Measurements from ENCODE around the gene TMX3. TPM values are rescaled to one million over a fixed set of nuclear protein-coding genes. Genes with fewer than 3 reads are reported as not detected.

TMX3 gene
- total RNA-seq, 2 donors from 2014 or later: 17.5 to 25.9 TPM

- Histone ChIP-seq H3K4me3 (no peak overlapping the region), H3K9me3 (no peaks in the 10 kb centered on the region), H3K27me3 (no peaks in the 10 kb centered on the region), H3K4me1 (no peaks in the 10 kb centered on the region), H3K36me3 (replicated peaks in 1 of 2; ENCODE audit: insufficient read depth in 1 of 2, low read depth in 2 of 2) (no peaks in the 10 kb centered on the region), H3K27ac (no peak overlapping the region)
- intact Hi-C loops (cut with DNase I): no loop called here
- DNase-seq (no peak), ATAC-seq (no peak)
- 86 to 89% methylated on average over 3 to 4 of the region's 4 CpGs for WGBS, 2 donors
- TF ChIP-seq, protein P1, sequence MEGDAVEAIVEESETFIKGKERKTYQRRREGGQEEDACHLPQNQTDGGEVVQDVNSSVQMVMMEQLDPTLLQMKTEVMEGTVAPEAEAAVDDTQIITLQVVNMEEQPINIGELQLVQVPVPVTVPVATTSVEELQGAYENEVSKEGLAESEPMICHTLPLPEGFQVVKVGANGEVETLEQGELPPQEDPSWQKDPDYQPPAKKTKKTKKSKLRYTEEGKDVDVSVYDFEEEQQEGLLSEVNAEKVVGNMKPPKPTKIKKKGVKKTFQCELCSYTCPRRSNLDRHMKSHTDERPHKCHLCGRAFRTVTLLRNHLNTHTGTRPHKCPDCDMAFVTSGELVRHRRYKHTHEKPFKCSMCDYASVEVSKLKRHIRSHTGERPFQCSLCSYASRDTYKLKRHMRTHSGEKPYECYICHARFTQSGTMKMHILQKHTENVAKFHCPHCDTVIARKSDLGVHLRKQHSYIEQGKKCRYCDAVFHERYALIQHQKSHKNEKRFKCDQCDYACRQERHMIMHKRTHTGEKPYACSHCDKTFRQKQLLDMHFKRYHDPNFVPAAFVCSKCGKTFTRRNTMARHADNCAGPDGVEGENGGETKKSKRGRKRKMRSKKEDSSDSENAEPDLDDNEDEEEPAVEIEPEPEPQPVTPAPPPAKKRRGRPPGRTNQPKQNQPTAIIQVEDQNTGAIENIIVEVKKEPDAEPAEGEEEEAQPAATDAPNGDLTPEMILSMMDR (IDR thresholded peaks at IDR 0.05): no peak
- TF ChIP-seq POLR2A (IDR thresholded peaks at IDR 0.05): no peak
These were observed 9.1 kb upstream of the TMX3 start for GRCh38 chr18:68724021-68724420.

GRCh38 chr18:68723539-68723938 lies 8.6 kb upstream of the TMX3 start:
- WGBS, 2 donors: 86 to 91% methylated on average over 3 of the region's 3 CpGs
- Histone ChIP-seq H3K4me3 (no peak overlapping the region), H3K9me3 (no peaks in the 10 kb centered on the region), H3K36me3 (replicated peaks in 1 of 2; ENCODE audit: insufficient read depth in 1 of 2, low read depth in 2 of 2) (no peaks in the 10 kb centered on the region), H3K27me3 (no peaks in the 10 kb centered on the region), H3K27ac (no peak overlapping the region), H3K4me1 (no peaks in the 10 kb centered on the region)
- DNase-seq (no peak), ATAC-seq (no peak)
- TF ChIP-seq, protein P1 (IDR thresholded peaks at IDR 0.05): no peak
- no peak for TF ChIP-seq POLR2A (IDR thresholded peaks at IDR 0.05)
- intact Hi-C loops (cut with DNase I): no loop called here

- intact Hi-C loops (cut with DNase I): no loop called here
- Histone ChIP-seq H3K27ac (no peak overlapping the region), H3K27me3 (no peaks in the 10 kb centered on the region), H3K4me3 (no peak overlapping the region), H3K4me1 (no peaks in the 10 kb centered on the region), H3K9me3 (no peaks in the 10 kb centered on the region), H3K36me3 (replicated peaks in 1 of 2; ENCODE audit: insufficient read depth in 1 of 2, low read depth in 2 of 2) (no peaks in the 10 kb centered on the region)
- ATAC-seq (no peak), DNase-seq (no peak)
- TF ChIP-seq POLR2A (IDR thresholded peaks at IDR 0.05): no peak
- TF ChIP-seq, protein P1 (IDR thresholded peaks at IDR 0.05): no peak
- 80% methylated on average over 1 of the region's 1 CpG for WGBS, 2 donors
These were observed 7.9 kb upstream of the TMX3 start for GRCh38 chr18:68722821-68723220.

GRCh38 chr18:68721681-68722583 lies 7.0 kb upstream of the TMX3 start:
- no peaks in the 10 kb centered on the region for H3K9me3 ChIP-seq
- WGBS, 2 donors: 63 to 80% methylated on average over 8 of the region's 8 CpGs
- H3K27ac ChIP-seq: peak overlapping the region in 1 of 4 donors; percentile 25
- H3K4me3 ChIP-seq: no peak overlapping the region
- no peak for TF ChIP-seq POLR2A (IDR thresholded peaks at IDR 0.05)
- TF ChIP-seq, protein P1 (IDR thresholded peaks at IDR 0.05): no peak
- ATAC-seq (no peak), DNase-seq (no peak)
- no peaks in the 10 kb centered on the region for H3K4me1 ChIP-seq
- H3K27me3 ChIP-seq: no peaks in the 10 kb centered on the region
- intact Hi-C loops (cut with DNase I): no loop called here
- H3K36me3 ChIP-seq (replicated peaks in 1 of 2; ENCODE audit: insufficient read depth in 1 of 2, low read depth in 2 of 2): no peaks in the 10 kb centered on the region

- DNase-seq (peak in 1 of 4 donors; percentile 18), ATAC-seq (no peak)
- TF ChIP-seq, protein P1 (IDR thresholded peaks at IDR 0.05): no peak
- no peak for TF ChIP-seq POLR2A (IDR thresholded peaks at IDR 0.05)
- Histone ChIP-seq H3K4me1 (peaks cover 20% of the 10 kb centered on the region), H3K4me3 (peak overlapping the region; percentile 85 to 95), H3K36me3 (replicated peaks in 1 of 2; ENCODE audit: insufficient read depth in 1 of 2, low read depth in 2 of 2) (peaks cover 0 to 4% of the 10 kb centered on the region in 2 donors), H3K9me3 (no peaks in the 10 kb centered on the region), H3K27ac (peak overlapping the region in 3 of 4 donors; percentile 68 to 82 (median 77)), H3K27me3 (no peaks in the 10 kb centered on the region)
- intact Hi-C loops (cut with DNase I): no loop called here
- WGBS, 2 donors: 0 to 1% methylated on average over 14 of the region's 14 CpGs
These were observed 569 bp downstream of the TMX3 start for GRCh38 chr18:68714366-68714711.
